HepG2 (cell line): ENCODE results near the gene NEMP2. TPM values are rescaled to one million over a fixed set of nuclear protein-coding genes. Genes with fewer than 3 reads are reported as not detected.

Experiments
- ATAC-seq: fragments of 200-7000 bp; cut with Tn5 transposase; 3 replicates; pipeline ENCODE4 v1.9.1; 2020; ENCODE audit warnings: mild to moderate bottlenecking, moderate library complexity
- BruUV-seq: library from RNA; stranded (reverse); fragments of 400-500 nt; replicated peaks from 2 replicates; lab custom pipeline; 2021; lab: Mats Ljungman, UMichigan
- CTCF ChIA-PET: fragments of 300-600 bp; formaldehyde crosslinking; extraction: SDS; loops from one replicate; lab custom pipeline; 2021; ENCODE audit warnings: low total read pairs, inconsistent platforms, low intra/inter-chr PET ratio; lab: Yijun Ruan, JAX
- POLR2A ChIA-PET: fragments of 350-600 bp; sonication (Branson Sonifier 250); formaldehyde crosslinking; loops from one replicate; lab custom pipeline; 2020; ENCODE audit warnings: antibody characterized with exemption, inconsistent platforms; lab: Yijun Ruan, JAX
- DNase-seq: peaks from one replicate; pipeline ENCODE4 v3.0.0-alpha.2; 2015; ENCODE audit warnings: low spot score
- FAIRE-seq: peaks from 3 replicates; lab custom pipeline; 2011; peaks lifted over from hg19 to GRCh38; lab: Jason Lieb, UNC
- H2AFZ ChIP-seq: one replicate; pipeline ENCODE4 v1.6.1; 2011; ENCODE audit warnings: low read length, inconsistent platforms
- H3K27ac ChIP-seq: fragments of 300-600 bp; 3 replicates; pipeline ENCODE4 v1.8.0; 2011; ENCODE audit warnings: mixed run types, mild to moderate bottlenecking, mixed read lengths, low read length, inconsistent platforms; ENCODE audit not compliant: insufficient read depth; ENCODE audit errors: extremely low read length
- H3K27me3 ChIP-seq, 2 experiments: fragments of 200-600 bp in 1 of 2; 2 replicates in 1 of 2; 3 replicates in 1 of 2; pipeline versions ENCODE4 v1.6.0 to v1.8.0; 2011; ENCODE audit warnings: low read length in 2 of 2, mild to moderate bottlenecking in 2 of 2, moderate library complexity in 2 of 2, inconsistent platforms in 1 of 2; ENCODE audit not compliant: insufficient read depth in 2 of 2, control insufficient read depth in 1 of 2
- H3K36me3 ChIP-seq, 2 experiments: fragments of 200-600 bp in 1 of 2; replicated peaks in 1 of 2; 2 replicates in 1 of 2; 3 replicates in 1 of 2; pipeline versions ENCODE4 v1.5.1 to v1.8.0; 2011; ENCODE audit warnings: low read length in 2 of 2, inconsistent platforms in 1 of 2; ENCODE audit not compliant: insufficient read depth in 2 of 2, control insufficient read depth in 1 of 2
- H3K4me1 ChIP-seq: 2 replicates; pipeline ENCODE4 v1.5.1; 2012; ENCODE audit warnings: low read length, inconsistent platforms; ENCODE audit not compliant: insufficient read depth
- H3K4me2 ChIP-seq: 2 replicates; pipeline ENCODE4 v1.6.0; 2011; ENCODE audit warnings: low read depth, low read length, inconsistent platforms
- H3K4me3 ChIP-seq, 3 experiments: fragments of 200-600 bp in 1 of 3; sonication (generic), shearing (Covaris generic) in 1 of 3; replicated peaks in 1 of 3; 2 replicates each; pipeline ENCODE4 v1.5.1; 2011 to 2016; ENCODE audit warnings: low read length in 3 of 3, inconsistent platforms in 2 of 3, low read depth in 2 of 3, mild to moderate bottlenecking in 2 of 3, control low read depth in 1 of 3, mixed read lengths in 1 of 3; ENCODE audit not compliant: insufficient read depth in 1 of 3
- H3K79me2 ChIP-seq: one replicate; pipeline ENCODE4 v1.6.1; 2011; ENCODE audit warnings: low read length, inconsistent platforms; ENCODE audit not compliant: insufficient read depth
- H3K9ac ChIP-seq: 2 replicates; pipeline ENCODE4 v1.6.0; 2011; ENCODE audit warnings: mild to moderate bottlenecking, low read depth, low read length, inconsistent platforms; ENCODE audit not compliant: insufficient read depth
- H3K9me3 ChIP-seq: 2 replicates; pipeline ENCODE4 v1.5.1; 2012; ENCODE audit warnings: mild to moderate bottlenecking, low read length
- H4K20me1 ChIP-seq: 2 replicates; pipeline ENCODE4 v1.6.0; 2011; ENCODE audit warnings: inconsistent platforms, mild to moderate bottlenecking, low read length, moderate library complexity; ENCODE audit not compliant: insufficient read depth
- KLF9 ChIP-seq: IDR thresholded peaks from 2 replicates; pipeline ENCODE4 v1.6.1; 2016; ENCODE audit warnings: low read depth
- MED1 ChIP-seq: sonication (generic); formaldehyde crosslinking; IDR thresholded peaks from 2 replicates; pipeline ENCODE4 v1.4.0; 2020; ENCODE audit warnings: missing genetic modification reagents
- MNT ChIP-seq: fragments of 450-650 bp; IDR thresholded peaks from 2 replicates; pipeline ENCODE4 v1.6.1; 2016
- SIN3B ChIP-seq: fragments of 150-350 bp; IDR thresholded peaks from 2 replicates; pipeline ENCODE4 v1.6.1; 2014; ENCODE audit warnings: low read length
- ZBTB20 ChIP-seq: sonication (generic); formaldehyde crosslinking; IDR thresholded peaks from 2 replicates; pipeline ENCODE4 v1.8.1; 2023; ENCODE audit warnings: missing genetic modification reagents, low read depth, mild to moderate bottlenecking, borderline replicate concordance
- ZBTB42 ChIP-seq: sonication (generic); formaldehyde crosslinking; IDR thresholded peaks from 2 replicates; pipeline ENCODE4 v1.5.0; 2020; ENCODE audit warnings: mild to moderate bottlenecking, missing genetic modification reagents
- ZFP36 ChIP-seq: fragments of 150-350 bp; IDR thresholded peaks from 2 replicates; pipeline ENCODE4 v1.6.1; 2018; ENCODE audit warnings: borderline replicate concordance, low read length, low read depth; ENCODE audit not compliant: partially characterized antibody
- ZHX1 ChIP-seq: sonication (generic); formaldehyde crosslinking; IDR thresholded peaks from 2 replicates; pipeline ENCODE4 v1.8.1; 2022; ENCODE audit warnings: low read depth, mild to moderate bottlenecking, missing genetic modification reagents
- ZIK1 ChIP-seq: sonication (generic); formaldehyde crosslinking; IDR thresholded peaks from 2 replicates; pipeline ENCODE4 v1.5.0; 2020; ENCODE audit warnings: mild to moderate bottlenecking, low read depth, missing genetic modification reagents, borderline replicate concordance
- ZNF574 ChIP-seq: sonication (generic); formaldehyde crosslinking; IDR thresholded peaks from 2 replicates; pipeline ENCODE4 v1.4.0; 2020; ENCODE audit warnings: missing genetic modification reagents
- ZNF746 ChIP-seq: sonication (generic); formaldehyde crosslinking; IDR thresholded peaks from 2 replicates; pipeline ENCODE4 v1.8.0; 2022; ENCODE audit warnings: mild to moderate bottlenecking, missing genetic modification reagents
- ZSCAN20 ChIP-seq: sonication (generic); formaldehyde crosslinking; IDR thresholded peaks from 2 replicates; pipeline ENCODE4 v1.4.0; 2020; ENCODE audit warnings: missing genetic modification reagents, mild to moderate bottlenecking, borderline replicate concordance
- in situ Hi-C: cut with HindIII; loops from 2 replicates; pipeline ENCODE4 v1.10.0; 2017; ENCODE audit warnings: low pct_unique_long_range_greater_than_20kb; ENCODE audit not compliant: extremely low pct_ligation_motif_present
- intact Hi-C: fragments of 100-400 bp; cut with micrococcal nuclease; formaldehyde crosslinking; loops from one replicate; pipeline ENCODE4 v1.10.0; 2022; ENCODE audit not compliant: unreplicated experiment
- polyA plus RNA-seq, 8 experiments: library from polyadenylated mRNA; depleted of rRNA in 3 of 8; stranded (reverse) in 7 of 8; unstranded in 1 of 8; fragments of >200 nt; fragmentation: Illumina TruSeq in 4 of 8; extraction: Trizol in 4 of 8; gene quantifications; 2 replicates each; pipeline versions ENCODE4 v1.2.1 to v1.2.3, GENCODE V29; 2011 to 2016; ENCODE audit warnings: low read depth in 4 of 8, missing spikeins in 1 of 8, mixed read lengths in 1 of 8; ENCODE audit not compliant: insufficient read depth in 1 of 8
- total RNA-seq, 5 experiments: library from RNA; depleted of rRNA; stranded (reverse); fragments of >200 nt; fragmentation: Illumina TruSeq; extraction: Trizol; gene quantifications; 2 replicates each; pipeline ENCODE4 v1.2.3, GENCODE V29; 2016; ENCODE audit warnings: low read depth in 1 of 5

NEMP2 gene
- total and polyA plus RNA-seq, 2 of the 13 experiments (the other 11 are each of a cell fraction or from before 2014, with no cell fraction given) = 2.4 to 9.8 TPM

- no peak for ATAC-seq
Observed at GRCh38 chr2:190571686-190572085, 37.2 kb upstream of the NEMP2 start.

More at GRCh38 chr2:190571686-190572085, 37.2 kb upstream of the NEMP2 start:
- no TSS peak for BruUV-seq
- Histone ChIP-seq H3K9me3 (peaks cover 12% of the 10 kb centered on the region), H4K20me1 (no peaks in the 10 kb centered on the region), H3K27me3 (no peaks in the 10 kb centered on the region), H3K27ac (no peak overlapping the region), H3K4me2 (no peak overlapping the region), H3K4me3 (no peak overlapping the region), H3K9ac (no peak overlapping the region), H3K79me2 (no peaks in the 10 kb centered on the region), H3K4me1 (peaks cover 7% of the 10 kb centered on the region; the same call in 1 of the 2 replicates), H3K36me3 (no peaks in the 10 kb centered on the region), H2AFZ (no peak overlapping the region)
- in situ Hi-C loops = no loop called here
- CTCF ChIA-PET = no interaction called here
- FAIRE-seq (no peak), DNase-seq (no peak)
- POLR2A ChIA-PET = no interaction called here
- intact Hi-C loops = no loop called here
- TF ChIP-seq ZFP36 = no peak
- no peak for TF ChIP-seq KLF9 (CRISPR knock-in tag)
- no peak for TF ChIP-seq ZHX1 (CRISPR knock-in tag)
- TF ChIP-seq ZBTB42 (CRISPR knock-in tag) = no peak
- no peak for TF ChIP-seq ZBTB20 (CRISPR knock-in tag)
- TF ChIP-seq ZNF746 (CRISPR knock-in tag) = no peak
- TF ChIP-seq SIN3B = no peak
- no peak for TF ChIP-seq ZIK1 (CRISPR knock-in tag)
- TF ChIP-seq ZNF574 (CRISPR knock-in tag) = no peak
- TF ChIP-seq MNT = no peak
- TF ChIP-seq MED1 (CRISPR knock-in tag) = no peak
- no peak for TF ChIP-seq ZSCAN20
